Caco-2 (cell line): Measurements from ENCODE around the gene CAND2. TPM values are rescaled to one million over a fixed set of nuclear protein-coding genes. Genes with fewer than 3 reads are reported as not detected.

Experiments
- BruUV-seq: library from RNA; stranded (reverse); fragments of 400-500 nt; replicated peaks from 2 replicates; lab custom pipeline; 2021; lab: Mats Ljungman, UMichigan
- CTCF ChIA-PET: fragments of 300-600 bp; sonication (Branson Sonifier 250); formaldehyde crosslinking; loops from one replicate; lab custom pipeline; 2022; ENCODE audit warnings: antibody characterized with exemption; lab: Charles Lee
- POLR2A ChIA-PET: fragments of 300-600 bp; sonication (Branson Sonifier 250); formaldehyde crosslinking; loops from one replicate; lab custom pipeline; 2022; ENCODE audit warnings: antibody characterized with exemption; lab: Charles Lee
- DNase-seq, 2 experiments: peaks; one replicate each; pipeline versions ENCODE4 v3.0.0 to v3.0.0-alpha.2; 2020 to 2022
- H3K27me3 ChIP-seq: replicated peaks from 2 replicates; pipeline ENCODE4 v1.6.0; 2011; ENCODE audit warnings: low read length; ENCODE audit not compliant: control insufficient read depth, insufficient read depth
- H3K36me3 ChIP-seq: 2 replicates; pipeline ENCODE4 v1.5.1; 2011; ENCODE audit warnings: low read length; ENCODE audit not compliant: control insufficient read depth, insufficient read depth
- H3K4me1 ChIP-seq: fragments of 250-450 bp; sonication (Bioruptor Pico); 2 replicates; pipeline ENCODE4 v1.5.1; 2020; ENCODE audit warnings: mild to moderate bottlenecking
- H3K4me3 ChIP-seq: 2 replicates; pipeline ENCODE4 v1.5.1; 2011; ENCODE audit warnings: low read depth, mild to moderate bottlenecking, control low read depth, low read length
- H3K9me3 ChIP-seq: fragments of 250-450 bp; sonication (Bioruptor Pico); 2 replicates; pipeline ENCODE4 v1.5.1; 2020; ENCODE audit warnings: mild to moderate bottlenecking, moderate library complexity
- H3K27ac Mint-ChIP-seq: one replicate; pipeline ENCODE4 v1.8.0; 2022; ENCODE audit warnings: mixed read lengths; ENCODE audit not compliant: unreplicated experiment
- H3K27me3 Mint-ChIP-seq: one replicate; pipeline ENCODE4 v1.8.0; 2022; ENCODE audit warnings: mixed read lengths; ENCODE audit not compliant: insufficient read depth, unreplicated experiment
- H3K36me3 Mint-ChIP-seq: one replicate; pipeline ENCODE4 v1.8.0; 2022; ENCODE audit warnings: mild to moderate bottlenecking, mixed read lengths; ENCODE audit not compliant: insufficient read depth, unreplicated experiment
- H3K4me1 Mint-ChIP-seq: one replicate; pipeline ENCODE4 v1.8.0; 2022; ENCODE audit warnings: low read depth, mixed read lengths; ENCODE audit not compliant: unreplicated experiment
- H3K4me3 Mint-ChIP-seq: one replicate; pipeline ENCODE4 v1.8.0; 2022; ENCODE audit warnings: mild to moderate bottlenecking, moderate library complexity, mixed read lengths; ENCODE audit not compliant: unreplicated experiment
- H3K9me3 Mint-ChIP-seq: one replicate; pipeline ENCODE4 v1.8.0; 2022; ENCODE audit warnings: mixed read lengths; ENCODE audit not compliant: unreplicated experiment
- intact Hi-C: fragments of 100-400 bp; cut with micrococcal nuclease; formaldehyde crosslinking; loops from one replicate; pipeline ENCODE4 v1.10.0; 2022; ENCODE audit not compliant: unreplicated experiment
- total RNA-seq: library from RNA; stranded (reverse); gene quantifications from 2 replicates; pipeline ENCODE4 v1.2.3, GENCODE V29; 2022
- TF ChIP-seq, protein P1 (sequence below), 2 experiments: fragments of 200-600 bp in 1 of 2; IDR thresholded peaks; 1 replicate in 1 of 2; 2 replicates in 1 of 2; pipeline versions ENCODE4 v1.5.1 to v1.8.0; 2011 to 2022; ENCODE audit warnings: antibody characterized with exemption in 1 of 2, control low read depth in 1 of 2, inconsistent platforms in 1 of 2, low read depth in 1 of 2, low read length in 1 of 2, mild to moderate bottlenecking in 1 of 2, moderate library complexity in 1 of 2; ENCODE audit not compliant: insufficient read depth in 1 of 2, severe bottlenecking in 1 of 2, unreplicated experiment in 1 of 2

Gene CAND2
- total RNA-seq, 1 experiment from 2014 or later: not detected

DNA sequence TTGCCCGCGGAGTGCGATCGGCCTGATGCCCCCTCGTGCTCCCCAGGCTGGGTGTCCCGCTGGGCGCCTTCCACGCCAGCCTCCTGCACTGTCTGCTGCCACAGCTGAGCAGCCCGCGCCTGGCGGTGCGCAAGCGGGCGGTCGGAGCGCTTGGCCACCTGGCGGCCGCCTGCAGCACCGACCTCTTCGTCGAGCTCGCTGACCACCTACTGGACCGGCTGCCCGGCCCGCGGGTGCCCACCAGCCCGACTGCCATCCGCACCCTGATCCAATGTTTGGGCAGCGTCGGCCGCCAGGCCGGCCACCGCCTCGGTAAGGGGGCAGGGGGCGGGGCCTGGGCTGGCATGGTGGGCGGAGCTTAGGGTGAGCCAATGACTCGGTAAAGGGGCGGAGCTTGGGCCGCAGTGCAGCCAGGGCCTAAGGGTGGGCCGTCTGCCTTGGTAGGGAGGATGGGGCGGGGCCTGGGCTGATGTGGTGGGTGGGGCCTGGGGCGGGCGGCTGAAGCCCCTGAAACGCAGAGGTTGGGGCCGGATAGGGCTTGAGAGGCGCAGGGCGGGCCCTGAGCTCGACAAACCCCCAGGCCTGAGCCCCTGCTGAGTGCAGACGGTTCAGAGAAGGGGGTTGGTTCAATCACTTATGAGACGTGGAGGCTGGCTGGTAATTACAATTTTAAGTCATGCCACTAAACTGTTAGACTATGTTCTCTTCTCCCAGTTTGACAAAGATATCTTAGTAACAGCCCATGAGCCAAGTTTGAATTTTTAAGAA, 13.7 kb downstream of the CAND2 start:
- H3K27me3 ChIP-seq: no peaks in the 10 kb centered on the region
- ChIA-PET CTCF (interaction anchor here (1.0 to 2.7 kb wide), 10 partner anchors 9 to 326 kb away, joined by 3 to 20 read pairs (median 7); partner anchors contain the start of genes RPL32 and TSEN2), POLR2A (interaction anchor here (0.5 to 0.6 kb wide), 5 partner anchors 14 to 902 kb away, joined by 3 to 7 read pairs (median 5); partner anchors contain the start of gene CAND2)
- H3K9me3 Mint-ChIP-seq: no peaks in the 10 kb centered on the region
- peak overlapping the region; percentile 53 for H3K4me3 ChIP-seq
- H3K4me1 Mint-ChIP-seq: no peaks in the 10 kb centered on the region
- peak overlapping the region; percentile 66 for H3K4me3 Mint-ChIP-seq
- DNase-seq: peak; percentile 94 to 95
- no peak overlapping the region for H3K27ac Mint-ChIP-seq
- intact Hi-C loops: loop anchor here (5.0 kb wide), 1 partner anchor 103 kb away; no protein-coding TSS in a partner anchor
- H3K36me3 ChIP-seq: no peaks in the 10 kb centered on the region
- peaks cover 4% of the 10 kb centered on the region for H3K27me3 Mint-ChIP-seq
- no peaks in the 10 kb centered on the region for H3K9me3 ChIP-seq
- no peaks in the 10 kb centered on the region for H3K36me3 Mint-ChIP-seq
- TF ChIP-seq, protein P1, sequence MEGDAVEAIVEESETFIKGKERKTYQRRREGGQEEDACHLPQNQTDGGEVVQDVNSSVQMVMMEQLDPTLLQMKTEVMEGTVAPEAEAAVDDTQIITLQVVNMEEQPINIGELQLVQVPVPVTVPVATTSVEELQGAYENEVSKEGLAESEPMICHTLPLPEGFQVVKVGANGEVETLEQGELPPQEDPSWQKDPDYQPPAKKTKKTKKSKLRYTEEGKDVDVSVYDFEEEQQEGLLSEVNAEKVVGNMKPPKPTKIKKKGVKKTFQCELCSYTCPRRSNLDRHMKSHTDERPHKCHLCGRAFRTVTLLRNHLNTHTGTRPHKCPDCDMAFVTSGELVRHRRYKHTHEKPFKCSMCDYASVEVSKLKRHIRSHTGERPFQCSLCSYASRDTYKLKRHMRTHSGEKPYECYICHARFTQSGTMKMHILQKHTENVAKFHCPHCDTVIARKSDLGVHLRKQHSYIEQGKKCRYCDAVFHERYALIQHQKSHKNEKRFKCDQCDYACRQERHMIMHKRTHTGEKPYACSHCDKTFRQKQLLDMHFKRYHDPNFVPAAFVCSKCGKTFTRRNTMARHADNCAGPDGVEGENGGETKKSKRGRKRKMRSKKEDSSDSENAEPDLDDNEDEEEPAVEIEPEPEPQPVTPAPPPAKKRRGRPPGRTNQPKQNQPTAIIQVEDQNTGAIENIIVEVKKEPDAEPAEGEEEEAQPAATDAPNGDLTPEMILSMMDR (IDR thresholded peaks at IDR 0.05; ENCODE audit: insufficient read depth in 1 of 2, low read depth in 1 of 2, low read length in 1 of 2, severe bottlenecking in 1 of 2, unreplicated experiment in 1 of 2): peak; percentile 48 to 80
- H3K4me1 ChIP-seq: 0 out of 2 replicates have a peak, but pooled peaks cover 4% of the 10 kb centered on the region
- no TSS peak for BruUV-seq

DNA sequence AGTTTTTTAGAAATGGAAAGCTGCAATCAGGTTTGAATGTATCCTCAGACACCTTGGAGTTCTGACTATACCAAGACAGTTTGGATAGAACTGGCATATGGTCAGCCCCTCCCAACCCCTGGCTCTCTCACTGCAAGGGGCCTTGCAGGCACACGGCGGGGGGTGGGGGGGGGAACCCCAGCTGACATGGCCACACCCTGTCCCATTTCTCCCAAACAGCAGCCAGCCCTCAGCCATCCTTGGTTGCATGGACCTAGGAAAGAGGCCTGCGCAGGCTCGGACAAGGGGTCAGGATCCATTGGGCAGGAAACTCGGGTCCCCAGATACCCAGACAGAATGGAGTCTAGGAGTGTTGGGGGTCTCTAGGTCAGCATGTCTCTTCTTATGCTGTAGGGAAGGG, 14.5 kb downstream of the CAND2 start:
- H3K4me1 Mint-ChIP-seq: no peaks in the 10 kb centered on the region
- no peaks in the 10 kb centered on the region for H3K36me3 ChIP-seq

DNA sequence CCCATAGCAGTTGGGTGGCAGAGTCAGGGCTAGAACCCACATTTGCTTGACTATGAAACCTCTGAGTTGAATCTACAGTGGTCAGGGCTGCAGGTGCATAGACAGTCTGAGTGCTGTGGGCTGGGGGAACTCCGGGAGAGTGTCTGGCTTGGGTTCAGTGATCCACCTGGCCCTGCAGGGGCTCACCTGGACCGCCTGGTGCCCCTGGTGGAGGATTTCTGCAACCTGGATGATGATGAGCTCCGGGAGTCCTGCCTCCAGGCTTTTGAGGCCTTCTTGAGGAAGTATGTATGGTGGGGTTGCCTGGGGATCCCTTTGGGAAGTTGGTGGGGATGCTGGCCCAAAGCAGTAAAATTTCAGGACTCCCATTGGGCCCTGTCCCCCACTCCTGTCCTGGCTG, 16.3 kb downstream of the CAND2 start:
- BruUV-seq: no TSS peak
- TF ChIP-seq, protein P1 (IDR thresholded peaks at IDR 0.05; ENCODE audit: insufficient read depth in 1 of 2, low read depth in 1 of 2, low read length in 1 of 2, severe bottlenecking in 1 of 2, unreplicated experiment in 1 of 2): no peak
- Histone ChIP-seq H3K9me3 (no peaks in the 10 kb centered on the region), H3K36me3 (no peaks in the 10 kb centered on the region), H3K4me3 (no peak overlapping the region), H3K27me3 (no peaks in the 10 kb centered on the region), H3K4me1 (0 out of 2 replicates have a peak, but pooled peaks cover 4% of the 10 kb centered on the region)
- CTCF ChIA-PET: interaction anchor here (1.4 kb wide), 1 partner anchor 10 kb away, joined by 7 read pairs; no protein-coding TSS in a partner anchor
- intact Hi-C loops: loop anchor here (5.0 kb wide), 1 partner anchor 106 kb away; no protein-coding TSS in a partner anchor
- Mint-ChIP-seq H3K27ac (no peak overlapping the region), H3K27me3 (peaks cover 4% of the 10 kb centered on the region), H3K4me3 (no peak overlapping the region), H3K36me3 (no peaks in the 10 kb centered on the region), H3K9me3 (no peaks in the 10 kb centered on the region), H3K4me1 (no peaks in the 10 kb centered on the region)
- DNase-seq: no peak
- POLR2A ChIA-PET: no interaction called here

More for the DNA sequence above, 14.5 kb downstream of the CAND2 start:
- Mint-ChIP-seq H3K27ac (no peak overlapping the region), H3K4me3 (peak overlapping the region; percentile 66), H3K27me3 (peaks cover 4% of the 10 kb centered on the region), H3K36me3 (no peaks in the 10 kb centered on the region), H3K9me3 (no peaks in the 10 kb centered on the region)
- CTCF ChIA-PET: interaction anchor here (1.1 to 2.7 kb wide), 3 partner anchors 12 to 281 kb away, joined by 4 to 20 read pairs (median 7); no protein-coding TSS in a partner anchor
- BruUV-seq: no TSS peak
- intact Hi-C loops: loop anchor here (5.0 kb wide), 1 partner anchor 104 kb away; no protein-coding TSS in a partner anchor
- Histone ChIP-seq H3K4me1 (0 out of 2 replicates have a peak, but pooled peaks cover 4% of the 10 kb centered on the region), H3K9me3 (no peaks in the 10 kb centered on the region), H3K4me3 (no peak overlapping the region), H3K27me3 (no peaks in the 10 kb centered on the region)
- no peak for DNase-seq
- POLR2A ChIA-PET: no interaction called here
- TF ChIP-seq, protein P1 (IDR thresholded peaks at IDR 0.05; ENCODE audit: insufficient read depth in 1 of 2, low read depth in 1 of 2, low read length in 1 of 2, severe bottlenecking in 1 of 2, unreplicated experiment in 1 of 2): no peak
